IMR-90 (cell line): Measurements from ENCODE around the gene MOB3B. TPM values are rescaled to one million over a fixed set of nuclear protein-coding genes. Genes with fewer than 3 reads are reported as not detected.

ENCODE experiments used
- ATAC-seq: fragments of 200-7000 bp; cut with Tn5 transposase; 2 replicates; pipeline ENCODE4 v1.9.1; 2020; ENCODE audit warnings: low read depth, mild to moderate bottlenecking, moderate library complexity
- BruUV-seq: library from RNA; stranded (reverse); fragments of 400-500 nt; replicated peaks from 2 replicates; lab custom pipeline; 2021; lab: Mats Ljungman, UMichigan
- CTCF ChIA-PET: fragments of 300-600 bp; formaldehyde crosslinking; extraction: SDS; loops from one replicate; lab custom pipeline; 2021; ENCODE audit warnings: antibody characterized with exemption; lab: Yijun Ruan, JAX
- POLR2A ChIA-PET: fragments of 300-600 bp; sonication (Branson Sonifier 250); formaldehyde crosslinking; loops from one replicate; lab custom pipeline; 2022; ENCODE audit warnings: antibody characterized with exemption; ENCODE audit not compliant: unreplicated experiment; lab: Charles Lee
- DNase-seq: peaks from one replicate; pipeline ENCODE4 v3.0.0; 2013
- H2AFZ ChIP-seq: replicated peaks from 2 replicates; pipeline ENCODE3; 2013; ENCODE audit warnings: low read length, mild to moderate bottlenecking; ENCODE audit not compliant: poor library complexity
- H2AK5ac ChIP-seq: 2 replicates; pipeline ENCODE4 v1.6.1; 2013; ENCODE audit warnings: low read depth, low read length, inconsistent platforms
- H2AK9ac ChIP-seq: replicated peaks from 2 replicates; pipeline ENCODE3; 2013; ENCODE audit warnings: mild to moderate bottlenecking, low read depth, low read length, moderate library complexity; ENCODE audit not compliant: poor library complexity
- H2BK120ac ChIP-seq: 2 replicates; pipeline ENCODE4 v1.6.1; 2013; ENCODE audit warnings: low read depth, low read length, inconsistent platforms
- H2BK15ac ChIP-seq: 3 replicates; pipeline ENCODE4 v1.6.1; 2013; ENCODE audit warnings: low read depth, low read length, inconsistent platforms
- H2BK20ac ChIP-seq: 2 replicates; pipeline ENCODE4 v1.6.1; 2013; ENCODE audit warnings: low read depth, mild to moderate bottlenecking, inconsistent platforms, low read length, moderate library complexity
- H2BK5ac ChIP-seq: 2 replicates; pipeline ENCODE4 v1.6.1; 2013; ENCODE audit warnings: mild to moderate bottlenecking, low read depth, low read length, inconsistent platforms; ENCODE audit not compliant: poor library complexity, severe bottlenecking
- H3K14ac ChIP-seq: replicated peaks from 2 replicates; pipeline ENCODE4 v1.6.1; 2013; ENCODE audit warnings: low read depth, low read length, inconsistent platforms
- H3K18ac ChIP-seq: 2 replicates; pipeline ENCODE4 v1.6.1; 2013; ENCODE audit warnings: low read depth, low read length, control low read depth
- H3K23ac ChIP-seq: 2 replicates; pipeline ENCODE4 v1.6.1; 2013; ENCODE audit warnings: low read depth, low read length, inconsistent platforms
- H3K27ac ChIP-seq: 2 replicates; pipeline ENCODE4 v1.5.1; 2013; ENCODE audit warnings: mild to moderate bottlenecking, control low read depth, low read length; ENCODE audit not compliant: insufficient read depth
- H3K27me3 ChIP-seq: 2 replicates; pipeline ENCODE4 v1.6.1; 2013; ENCODE audit warnings: low read length; ENCODE audit not compliant: control insufficient read depth, insufficient read depth
- H3K36me3 ChIP-seq: 2 replicates; pipeline ENCODE4 v1.6.1; 2013; ENCODE audit warnings: low read length, mixed read lengths; ENCODE audit not compliant: control insufficient read depth, insufficient read depth
- H3K4ac ChIP-seq: 2 replicates; pipeline ENCODE4 v1.6.1; 2013; ENCODE audit warnings: low read depth, low read length, inconsistent platforms
- H3K4me1 ChIP-seq: 2 replicates; pipeline ENCODE4 v1.6.1; 2013; ENCODE audit warnings: low read length, mixed read lengths; ENCODE audit not compliant: control insufficient read depth, insufficient read depth
- H3K4me2 ChIP-seq: 2 replicates; pipeline ENCODE4 v1.6.1; 2013; ENCODE audit warnings: low read depth, mild to moderate bottlenecking, control low read depth, low read length, moderate library complexity
- H3K4me3 ChIP-seq: 2 replicates; pipeline ENCODE4 v1.5.1; 2013; ENCODE audit warnings: low read depth, mild to moderate bottlenecking, control low read depth, low read length, moderate library complexity; ENCODE audit not compliant: insufficient read depth
- H3K56ac ChIP-seq: 2 replicates; pipeline ENCODE4 v1.6.1; 2013; ENCODE audit warnings: low read length, inconsistent platforms; ENCODE audit not compliant: insufficient read depth; ENCODE audit errors: extremely low read depth
- H3K79me1 ChIP-seq, 2 experiments: 2 replicates each; pipeline ENCODE4 v1.6.1; 2013; ENCODE audit warnings: low read length in 2 of 2, inconsistent platforms in 1 of 2, low read depth in 1 of 2
- H3K9ac ChIP-seq: 2 replicates; pipeline ENCODE4 v1.6.1; 2013; ENCODE audit warnings: low read depth, low read length, control low read depth
- H3K9me1 ChIP-seq: 2 replicates; pipeline ENCODE4 v1.6.1; 2013; ENCODE audit warnings: low read length, inconsistent platforms; ENCODE audit not compliant: insufficient read depth
- H3K9me3 ChIP-seq: 2 replicates; pipeline ENCODE4 v1.6.1; 2013; ENCODE audit warnings: low read length; ENCODE audit not compliant: control insufficient read depth, insufficient read depth
- H4K20me1 ChIP-seq: 2 replicates; pipeline ENCODE4 v1.6.1; 2013; ENCODE audit warnings: low read length, inconsistent platforms; ENCODE audit not compliant: insufficient read depth
- H4K5ac ChIP-seq: 2 replicates; pipeline ENCODE4 v1.6.1; 2013; ENCODE audit warnings: mild to moderate bottlenecking, low read depth, low read length, control low read depth
- H4K8ac ChIP-seq, 2 experiments: 2 replicates each; pipeline ENCODE4 v1.6.1; 2013; ENCODE audit warnings: low read depth in 2 of 2, low read length in 2 of 2, control low read depth in 1 of 2, inconsistent platforms in 1 of 2
- H4K91ac ChIP-seq: 2 replicates; pipeline ENCODE4 v1.6.1; 2013; ENCODE audit warnings: low read depth, low read length, inconsistent platforms; ENCODE audit not compliant: insufficient read depth
- BHLHE40 ChIP-seq: fragments of 150-350 bp; IDR thresholded peaks from 2 replicates; pipeline ENCODE4 v1.6.1; 2016; ENCODE audit warnings: mild to moderate bottlenecking, low read depth, low read length
- CEBPB ChIP-seq: IDR thresholded peaks from 2 replicates; pipeline ENCODE4 v1.6.1; 2012; ENCODE audit warnings: low read depth, low read length, improper control_type of control experiment
- CHD1 ChIP-seq: IDR thresholded peaks from 2 replicates; pipeline ENCODE4 v1.6.1; 2012; ENCODE audit warnings: low read depth, low read length, improper control_type of control experiment
- CTCF ChIP-seq: conservative IDR thresholded peaks from 2 replicates; pipeline ENCODE4 v1.5.1; 2012; ENCODE audit warnings: mild to moderate bottlenecking, low read depth, low read length, improper control_type of control experiment
- ELK1 ChIP-seq: fragments of 150-350 bp; IDR thresholded peaks from 2 replicates; pipeline ENCODE4 v1.6.1; 2016; ENCODE audit warnings: low read depth, mild to moderate bottlenecking, low read length, moderate library complexity, borderline replicate concordance
- FOS ChIP-seq: fragments of 150-350 bp; IDR thresholded peaks from 2 replicates; pipeline ENCODE4 v1.6.1; 2016; ENCODE audit warnings: low read depth, low read length
- MAFK ChIP-seq: IDR thresholded peaks from 2 replicates; pipeline ENCODE4 v1.6.1; 2012; ENCODE audit warnings: low read depth, low read length, improper control_type of control experiment
- MAZ ChIP-seq: IDR thresholded peaks from 2 replicates; pipeline ENCODE4 v1.6.1; 2012; ENCODE audit warnings: low read depth, mild to moderate bottlenecking, low read length, improper control_type of control experiment, moderate library complexity, borderline replicate concordance
- MXI1 ChIP-seq: IDR thresholded peaks from 2 replicates; pipeline ENCODE4 v1.6.1; 2012; ENCODE audit warnings: low read depth, mild to moderate bottlenecking, low read length, moderate library complexity, borderline replicate concordance
- NFE2L2 ChIP-seq: fragments of 150-350 bp; IDR thresholded peaks from 2 replicates; pipeline ENCODE4 v1.6.1; 2016; ENCODE audit warnings: low read depth, mild to moderate bottlenecking, low read length
- POLR2A ChIP-seq: IDR thresholded peaks from 2 replicates; pipeline ENCODE4 v1.6.1; 2012; ENCODE audit warnings: mild to moderate bottlenecking, low read depth, low read length
- RAD21 ChIP-seq: IDR thresholded peaks from 2 replicates; pipeline ENCODE4 v1.6.1; 2012; ENCODE audit warnings: low read length, improper control_type of control experiment
- RCOR1 ChIP-seq: IDR thresholded peaks from 2 replicates; pipeline ENCODE4 v1.6.1; 2012; ENCODE audit warnings: mild to moderate bottlenecking, low read length, improper control_type of control experiment; ENCODE audit not compliant: insufficient replicate concordance
- RFX5 ChIP-seq: IDR thresholded peaks from 2 replicates; pipeline ENCODE4 v1.8.0; 2012; ENCODE audit warnings: low read depth, mild to moderate bottlenecking, low read length, moderate library complexity
- SMC3 ChIP-seq: fragments of 150-350 bp; IDR thresholded peaks from 2 replicates; pipeline ENCODE4 v1.6.1; 2016; ENCODE audit warnings: low read depth, mild to moderate bottlenecking, antibody characterized with exemption, low read length, moderate library complexity
- WGBS, 2 experiments: methylation state at CpG; one replicate each; pipeline versions ENCODE4 v1.1.5 to v1.1.7; 2013; ENCODE audit warnings: missing lambda C conversion rate in 2 of 2; ENCODE audit not compliant: insufficient read length in 1 of 2; ENCODE audit errors: extremely low coverage in 2 of 2; 5-methylcytosine and 5-hydroxymethylcytosine counted together
- dilution Hi-C: fragments of 300-500 bp; cut with HindIII; formaldehyde crosslinking; loops from one replicate; pipeline ENCODE4 v1.14.3; 2018; ENCODE audit warnings: low sequenced_read_pairs; ENCODE audit not compliant: unreplicated experiment
- in situ Hi-C: fragments of 300-500 bp; cut with MboI; formaldehyde crosslinking; loops from 3 replicates; pipeline ENCODE4 v1.14.3; 2019; ENCODE audit warnings: low sequenced_read_pairs, inconsistent platforms, mixed read lengths
- intact Hi-C: fragments of 100-400 bp; cut with micrococcal nuclease; formaldehyde crosslinking; loops from 2 replicates; pipeline ENCODE4 v1.10.0; 2022
- polyA plus RNA-seq, 3 experiments: library from polyadenylated mRNA; depleted of rRNA; stranded (reverse); fragments of >200 nt; gene quantifications; 2 replicates each; pipeline ENCODE4 v1.2.3, GENCODE V29; 2012; ENCODE audit warnings: low replicate concordance in 1 of 3
- total RNA-seq: library from RNA; depleted of rRNA; stranded (reverse); fragments of >200 nt; gene quantifications from 2 replicates; pipeline ENCODE4 v1.2.3, GENCODE V29; 2012
- TF ChIP-seq, protein P1 (sequence below): fragments of 150-350 bp; IDR thresholded peaks from 2 replicates; pipeline ENCODE4 v1.6.1; 2017; ENCODE audit warnings: mild to moderate bottlenecking, antibody characterized with exemption, low read length, low read depth

The MOB3B gene
- total and polyA plus RNA-seq, 2 of the 4 experiments (the other 2 are of a cell fraction), result under 0.01 to 0.02 TPM

GRCh38 chr9:27514551-27514950 is 15.1 kb downstream of the MOB3B start:
- H3K9ac ChIP-seq, result no peak overlapping the region
- DNase-seq, result no peak
- no peaks in the 10 kb centered on the region for H3K36me3 ChIP-seq
- no peak overlapping the region for H4K5ac ChIP-seq
- H4K8ac ChIP-seq, result no peak overlapping the region
- H2BK15ac ChIP-seq, result no peak overlapping the region
- dilution Hi-C loops, result no loop called here
- intact Hi-C loops, result no loop called here
- no peaks in the 10 kb centered on the region for H3K9me3 ChIP-seq
- WGBS, 2 experiments, result no CpG with 5 or more reads among the region's 2 CpGs
- no peak overlapping the region for H3K18ac ChIP-seq
- H3K56ac ChIP-seq, result no peak overlapping the region
- H3K4ac ChIP-seq, result no peak overlapping the region
- no peaks in the 10 kb centered on the region for H4K20me1 ChIP-seq
- H2AK9ac ChIP-seq, result no peak overlapping the region
- TF ChIP-seq CTCF (no peak), NFE2L2 (no peak), FOS (no peak), MXI1 (no peak), SMC3 (no peak), POLR2A (no peak), RFX5 (no peak), MAFK (no peak), CHD1 (no peak), ELK1 (no peak), MAZ (no peak), RCOR1 (no peak), BHLHE40 (no peak), CEBPB (no peak), RAD21 (no peak)
- TF ChIP-seq, protein P1, sequence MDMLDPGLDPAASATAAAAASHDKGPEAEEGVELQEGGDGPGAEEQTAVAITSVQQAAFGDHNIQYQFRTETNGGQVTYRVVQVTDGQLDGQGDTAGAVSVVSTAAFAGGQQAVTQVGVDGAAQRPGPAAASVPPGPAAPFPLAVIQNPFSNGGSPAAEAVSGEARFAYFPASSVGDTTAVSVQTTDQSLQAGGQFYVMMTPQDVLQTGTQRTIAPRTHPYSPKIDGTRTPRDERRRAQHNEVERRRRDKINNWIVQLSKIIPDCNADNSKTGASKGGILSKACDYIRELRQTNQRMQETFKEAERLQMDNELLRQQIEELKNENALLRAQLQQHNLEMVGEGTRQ, result no peak
- H3K27me3 ChIP-seq, result peaks cover 4% of the 10 kb centered on the region
- no peaks in the 10 kb centered on the region for H3K4me1 ChIP-seq
- in situ Hi-C loops, result no loop called here
- H3K9me1 ChIP-seq, result peaks cover 2% of the 10 kb centered on the region; the same call in 1 of the 2 replicates
- no peaks in the 10 kb centered on the region for H3K79me1 ChIP-seq
- H3K23ac ChIP-seq, result no peak overlapping the region
- H3K27ac ChIP-seq, result no peak overlapping the region
- no peak overlapping the region for H3K4me3 ChIP-seq
- ChIA-PET CTCF (no interaction called here), POLR2A (no interaction called here)
- H2AK5ac ChIP-seq, result no peak overlapping the region
- no peak overlapping the region for H2AFZ ChIP-seq
- no peak overlapping the region for H2BK20ac ChIP-seq
- H3K4me2 ChIP-seq, result no peak overlapping the region
- no TSS peak for BruUV-seq
- no peak overlapping the region for H2BK5ac ChIP-seq
- ATAC-seq, result no peak
- no peak overlapping the region for H2BK120ac ChIP-seq
- H4K91ac ChIP-seq, result no peak overlapping the region
- H3K14ac ChIP-seq, result no peak overlapping the region
